GM19351 (cell line): ENCODE results near the gene ARPC3.
A peak's percentile ranks its signal among the peaks of the same experiment; 100 is the strongest.
"Not testable (repeated sequence)": the region's sequence is repeated elsewhere in the genome, so short reads cannot be mapped to it uniquely, and the experiment has no call there.

Experiments used
- ATAC-seq: cut with Tn5 transposase; IDR thresholded peaks from one replicate; pipeline ENCODE4 v1.9.1; 2021; ENCODE audit warnings: mild to moderate bottlenecking, moderate library complexity; ENCODE audit not compliant: unreplicated experiment

The ARPC3 gene

GRCh38 chr12:110420644-110421043 lies 29.5 kb downstream of the ARPC3 start:
- ATAC-seq: not testable (repeated sequence)

DNA sequence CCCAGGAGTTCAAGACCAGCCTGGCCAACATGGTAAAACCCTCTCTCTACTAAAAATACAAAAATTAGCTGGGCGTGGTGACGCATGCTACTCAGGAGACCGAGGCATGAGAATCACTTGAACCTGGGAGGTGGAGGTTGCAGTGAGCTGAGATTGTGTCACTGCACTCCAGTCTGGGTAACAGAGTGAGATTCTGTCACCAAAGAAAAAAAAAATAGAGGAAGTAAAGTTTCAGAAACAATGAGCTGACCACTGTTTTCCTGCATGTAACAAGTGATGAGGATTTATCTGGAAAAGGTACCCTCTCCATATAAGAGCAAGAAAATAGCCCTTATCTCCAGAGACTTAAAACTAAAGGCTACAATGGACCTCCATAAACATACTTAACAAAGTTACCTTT lies 33.0 kb downstream of the ARPC3 start:
- ATAC-seq: not testable (repeated sequence)

DNA sequence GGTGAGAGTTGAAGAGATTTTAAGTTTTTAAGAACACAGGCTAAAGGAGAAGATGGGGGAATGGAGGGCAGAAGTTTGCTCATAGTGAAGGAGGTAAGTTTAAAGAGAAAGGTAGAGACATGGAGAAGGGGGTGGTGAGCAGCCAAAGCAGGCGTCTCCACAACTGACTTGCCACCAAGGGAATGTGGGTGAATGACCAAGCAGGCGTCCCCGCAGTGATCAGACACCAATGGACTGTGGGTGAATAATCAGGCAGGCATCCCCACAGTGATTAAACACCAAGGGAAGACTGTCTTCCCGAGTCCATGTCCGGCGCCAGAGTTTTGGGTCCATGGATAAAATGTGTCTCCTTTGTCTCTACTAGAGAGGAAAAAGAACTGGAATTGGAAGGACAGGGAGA lies 40.1 kb downstream of the ARPC3 start:
- not testable (repeated sequence) for ATAC-seq

DNA sequence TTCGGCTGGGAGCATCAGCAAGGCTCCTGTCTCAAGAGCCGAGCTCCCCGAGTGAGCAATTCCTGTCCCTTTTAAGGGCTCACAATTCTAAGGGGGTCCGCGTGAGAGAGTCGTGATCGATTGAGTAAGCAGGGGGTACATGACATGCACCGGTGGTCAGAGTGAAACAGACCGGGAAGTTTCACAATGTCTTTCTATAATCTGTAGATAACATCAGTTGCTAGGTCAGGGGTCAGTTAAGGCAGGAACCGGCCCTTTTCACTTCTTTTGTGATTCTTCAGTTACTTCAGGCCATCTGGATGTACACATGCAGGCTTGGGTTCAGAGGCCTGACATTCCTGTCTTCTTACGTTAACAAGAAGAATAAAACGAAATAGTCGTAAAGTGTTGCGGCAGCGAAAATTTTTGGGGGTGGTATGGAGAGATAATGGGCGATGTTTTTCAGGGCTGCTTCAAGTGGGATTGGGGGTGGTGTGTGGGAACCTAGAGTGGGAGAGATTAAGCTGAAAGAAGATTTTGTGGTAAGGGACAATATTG lies 44.9 kb downstream of the ARPC3 start:
- not testable (repeated sequence) for ATAC-seq

DNA sequence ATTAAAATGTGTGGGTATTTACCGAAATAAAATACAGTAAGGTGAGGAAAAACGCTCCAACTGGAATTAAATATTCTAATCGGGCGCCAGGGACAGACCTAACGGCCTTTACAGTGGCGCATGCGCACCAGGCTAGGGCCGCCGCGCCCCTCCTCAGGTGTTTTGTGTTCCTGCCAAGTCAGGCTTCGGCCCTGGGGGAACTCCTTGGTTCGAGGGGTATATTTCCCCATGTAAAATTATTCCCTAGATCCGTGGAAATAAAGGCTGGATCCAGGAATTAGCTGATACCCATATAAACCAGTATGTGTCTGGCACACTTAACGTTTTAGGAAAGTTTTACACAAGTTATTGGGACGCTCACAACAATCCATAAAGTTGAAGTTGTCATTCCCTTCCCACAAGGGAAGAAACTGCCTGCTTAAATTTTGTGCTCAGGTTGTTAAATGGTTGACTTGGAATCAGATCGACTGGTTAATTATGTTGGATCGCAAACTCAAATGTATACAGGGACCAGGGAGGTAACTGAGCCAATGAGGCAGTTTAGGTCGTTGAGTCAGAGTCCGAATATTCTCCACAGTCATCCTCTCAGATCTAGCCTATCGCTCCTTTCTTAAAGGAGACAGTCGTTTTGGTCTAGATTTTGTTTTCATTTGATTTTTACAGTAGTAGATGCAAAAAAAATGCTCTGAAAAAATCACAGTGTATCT lies 46.0 kb downstream of the ARPC3 start:
- no peak for ATAC-seq

DNA sequence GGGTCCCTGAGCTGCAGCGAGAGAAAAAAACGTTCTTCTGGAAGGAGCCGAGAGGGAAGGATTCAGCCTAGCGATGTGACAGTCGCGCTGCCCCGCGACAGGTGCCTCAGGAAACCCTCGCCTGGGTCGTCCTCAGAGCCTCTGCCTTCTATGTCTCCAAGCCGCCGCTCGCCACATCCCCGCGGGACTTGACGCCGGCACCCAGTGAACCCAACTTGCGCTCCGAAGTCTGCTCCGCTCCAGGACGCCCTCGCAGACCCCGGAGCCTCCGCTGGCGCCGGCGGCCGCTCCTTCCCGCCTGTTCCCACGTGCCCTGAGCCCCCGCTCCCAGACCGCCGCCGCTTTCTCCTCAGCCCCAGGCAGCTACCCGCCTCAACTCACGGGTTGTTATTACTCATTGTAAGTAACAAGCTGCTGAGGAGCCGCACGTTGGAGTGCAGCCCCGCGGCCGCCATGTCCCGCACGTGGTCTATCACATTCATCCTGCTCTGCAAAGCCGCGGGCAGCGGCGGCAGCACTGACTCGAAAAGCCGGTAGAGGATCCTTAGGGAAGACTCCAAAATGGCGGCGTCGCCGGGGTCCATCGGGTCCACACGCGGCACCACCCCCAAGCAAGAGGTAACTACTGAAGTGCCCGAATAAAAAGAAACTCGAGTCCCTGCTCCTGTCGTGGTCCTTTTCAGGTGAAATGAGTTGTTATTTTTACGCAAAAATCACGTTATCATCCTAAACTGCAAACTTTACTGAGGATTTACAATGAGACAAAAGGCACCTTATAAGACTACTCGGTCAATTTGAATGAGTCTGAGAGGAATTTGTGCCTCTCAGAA lies 46.8 kb downstream of the ARPC3 start, which contains the start of gene ANAPC7:
Gene ANAPC7 (minus strand): TSS at position 563 of the 830 bp plus-strand sequence. CDS start 81 bp downstream, at position 482.
- ATAC-seq: peak; percentile 73
